Mononuclear cell (primary cell): Measurements from ENCODE around the gene DACH1. TPM values are rescaled to one million over a fixed set of nuclear protein-coding genes. Genes with fewer than 3 reads are reported as not detected.

ENCODE experiments used
- H3K27me3 ChIP-seq: 2 replicates; pipeline ENCODE4 v1.6.0; 2011; ENCODE audit warnings: low read length, control low read depth; ENCODE audit not compliant: insufficient read depth
- H3K4me1 ChIP-seq: 2 replicates; pipeline ENCODE4 v1.5.1; 2011; ENCODE audit warnings: mild to moderate bottlenecking, low read length, control low read depth; ENCODE audit not compliant: insufficient read depth
- H3K4me3 ChIP-seq: 2 replicates; pipeline ENCODE4 v1.5.1; 2011; ENCODE audit warnings: mild to moderate bottlenecking, low read length, moderate library complexity
- H3K9me3 ChIP-seq: 2 replicates; pipeline ENCODE4 v1.5.1; 2011; ENCODE audit warnings: low read depth, mild to moderate bottlenecking, control low read depth, low read length
- total RNA-seq: library from RNA; depleted of rRNA; stranded (reverse); fragments of >200 nt; gene quantifications from one replicate; pipeline ENCODE4 v1.2.3, GENCODE V29; 2012

The DACH1 gene
- total RNA-seq, 1 donor = 0.42 TPM

DNA sequence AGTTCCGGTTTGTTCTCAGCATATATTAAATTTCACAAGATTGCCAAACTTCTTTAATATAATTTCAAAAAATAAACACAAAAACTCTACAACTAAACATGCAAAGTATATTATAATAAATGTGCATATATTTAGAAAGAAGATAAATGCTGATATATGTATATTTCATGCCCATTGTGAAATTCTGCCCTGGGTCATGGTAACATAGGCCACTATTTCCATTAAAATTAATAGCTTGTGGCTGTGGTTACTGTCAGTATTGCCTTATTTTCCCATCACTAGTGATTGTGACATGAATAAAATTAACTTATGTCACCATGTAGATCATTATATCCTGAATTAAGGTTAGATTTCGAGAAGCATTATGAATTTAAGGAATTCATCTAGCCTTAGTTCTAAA, 410.9 kb downstream of the DACH1 start:
- Histone ChIP-seq H3K9me3 (no peaks in the 10 kb centered on the region), H3K4me1 (no peaks in the 10 kb centered on the region), H3K27me3 (no peaks in the 10 kb centered on the region)

DNA sequence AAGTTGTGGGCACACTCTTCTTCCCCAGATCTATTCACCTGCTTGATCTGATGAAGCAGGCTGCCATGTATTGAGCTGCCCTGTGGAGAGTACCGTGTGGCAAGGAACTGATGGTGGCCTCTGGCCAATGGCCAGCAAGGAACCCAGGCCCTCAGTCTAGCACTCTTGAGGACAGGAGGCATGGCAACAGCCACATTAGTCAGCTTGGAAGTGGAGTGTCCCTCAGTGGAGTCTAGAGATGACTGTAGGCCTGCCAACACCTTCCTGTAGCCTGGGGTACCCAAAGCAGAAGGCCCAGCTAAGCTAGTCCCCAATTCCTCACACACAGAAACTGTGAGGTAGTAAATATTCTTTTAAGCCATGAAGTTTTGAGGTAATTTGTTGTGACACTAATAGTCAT, 412.5 kb downstream of the DACH1 start:
- no peaks in the 10 kb centered on the region for H3K27me3 ChIP-seq
- H3K4me1 ChIP-seq = no peaks in the 10 kb centered on the region
- H3K4me3 ChIP-seq = no peak overlapping the region
- no peaks in the 10 kb centered on the region for H3K9me3 ChIP-seq

More for the DNA sequence above, 410.9 kb downstream of the DACH1 start:
- H3K4me3 ChIP-seq = no peak overlapping the region

DNA sequence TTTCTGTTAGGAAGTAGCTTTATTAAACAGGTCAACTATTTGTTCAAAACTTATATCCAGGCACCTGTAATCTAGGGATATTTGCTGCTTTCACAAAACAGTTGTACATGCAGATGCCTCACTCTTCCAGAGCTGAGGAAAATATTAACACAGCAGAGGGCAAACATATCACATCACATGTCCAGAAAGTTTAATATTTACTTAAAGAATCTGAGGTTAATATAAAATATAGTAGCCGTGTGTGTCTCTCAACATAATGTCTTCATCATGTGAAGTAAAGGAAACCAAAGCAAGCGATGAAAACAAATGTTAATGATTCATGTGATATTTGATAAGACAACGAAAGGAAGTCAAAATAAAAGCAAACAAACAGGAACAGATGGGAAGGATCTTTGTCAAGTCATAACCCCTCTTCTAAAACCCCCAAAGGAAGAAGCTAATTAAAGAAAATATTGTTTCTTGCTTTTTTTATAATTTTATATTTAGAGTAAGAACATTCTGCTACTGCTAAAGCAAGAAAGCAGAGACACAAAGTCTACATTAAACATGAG, 418.8 kb downstream of the DACH1 start:
- Histone ChIP-seq H3K4me1 (no peaks in the 10 kb centered on the region), H3K4me3 (no peak overlapping the region), H3K9me3 (no peaks in the 10 kb centered on the region), H3K27me3 (no peaks in the 10 kb centered on the region)

- Histone ChIP-seq H3K27me3 (no peaks in the 10 kb centered on the region), H3K9me3 (no peaks in the 10 kb centered on the region), H3K4me3 (no peak overlapping the region), H3K4me1 (no peaks in the 10 kb centered on the region)
These were observed 429.3 kb downstream of the DACH1 start for GRCh38 chr13:71437704-71438103.

DNA sequence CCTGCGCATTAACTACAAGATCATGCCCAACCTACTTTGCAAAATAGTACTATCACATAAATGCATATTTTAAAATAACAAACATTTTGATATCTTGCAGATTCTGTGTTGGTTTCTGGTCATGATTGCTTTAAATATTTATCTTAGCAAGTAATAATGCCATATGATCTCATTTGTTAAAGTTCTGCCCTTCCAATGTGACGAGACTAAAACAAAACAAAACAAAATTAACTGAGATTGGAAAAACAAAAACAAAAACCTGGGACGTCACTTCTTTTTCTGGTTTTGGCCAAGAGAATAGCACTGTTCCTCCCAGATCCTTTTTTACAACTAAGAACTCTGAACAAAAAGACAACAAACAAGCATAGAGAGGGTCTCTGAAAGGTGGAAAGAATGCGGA, 436.3 kb downstream of the DACH1 start:
- H3K4me3 ChIP-seq = no peak overlapping the region
- H3K9me3 ChIP-seq = no peaks in the 10 kb centered on the region
- H3K4me1 ChIP-seq = no peaks in the 10 kb centered on the region
- no peaks in the 10 kb centered on the region for H3K27me3 ChIP-seq

GRCh38 chr13:71417205-71417604, 449.8 kb downstream of the DACH1 start:
- Histone ChIP-seq H3K27me3 (no peaks in the 10 kb centered on the region), H3K4me3 (no peak overlapping the region), H3K4me1 (no peaks in the 10 kb centered on the region), H3K9me3 (peaks cover 4% of the 10 kb centered on the region)

DNA sequence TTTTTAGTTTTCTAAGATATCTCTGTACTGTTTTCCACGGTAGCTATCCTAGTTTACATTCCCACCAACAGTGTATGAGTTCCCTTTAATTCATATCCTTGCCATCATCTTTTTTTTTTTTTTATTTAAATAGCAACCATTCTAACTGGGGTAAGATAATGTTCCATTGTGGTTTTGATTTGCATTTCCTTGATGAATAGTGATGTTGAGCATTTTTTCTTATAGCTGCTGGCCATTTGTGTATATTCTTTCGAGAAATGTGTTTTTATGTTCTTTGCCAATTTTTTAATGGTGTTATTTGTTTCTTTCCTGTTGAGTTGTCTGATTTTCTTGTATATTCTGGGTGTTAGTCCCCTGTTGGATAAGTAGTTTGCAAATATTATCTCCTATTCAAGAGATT, 454.8 kb downstream of the DACH1 start:
- Histone ChIP-seq H3K9me3 (no peaks in the 10 kb centered on the region), H3K27me3 (no peaks in the 10 kb centered on the region), H3K4me3 (no peak overlapping the region), H3K4me1 (no peaks in the 10 kb centered on the region)

DNA sequence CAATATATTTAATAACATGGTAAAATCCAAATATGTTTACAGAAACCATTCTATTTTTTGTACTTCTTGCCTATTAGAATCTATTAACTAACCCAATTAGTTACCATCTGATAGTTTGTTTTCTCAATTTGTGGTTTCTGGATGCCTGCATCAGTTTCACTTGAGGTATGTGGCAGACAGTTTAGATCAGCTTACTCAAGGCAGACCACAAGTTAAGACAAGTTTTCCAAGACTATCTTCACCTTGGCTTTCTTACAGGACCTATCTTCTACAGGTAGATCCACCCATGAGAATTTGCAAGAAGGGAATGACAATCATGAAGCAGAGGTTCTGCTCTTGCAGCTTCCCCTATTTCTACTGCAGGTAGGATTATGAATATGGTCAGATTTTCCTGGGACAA, 458.6 kb downstream of the DACH1 start:
- no peaks in the 10 kb centered on the region for H3K9me3 ChIP-seq

DNA sequence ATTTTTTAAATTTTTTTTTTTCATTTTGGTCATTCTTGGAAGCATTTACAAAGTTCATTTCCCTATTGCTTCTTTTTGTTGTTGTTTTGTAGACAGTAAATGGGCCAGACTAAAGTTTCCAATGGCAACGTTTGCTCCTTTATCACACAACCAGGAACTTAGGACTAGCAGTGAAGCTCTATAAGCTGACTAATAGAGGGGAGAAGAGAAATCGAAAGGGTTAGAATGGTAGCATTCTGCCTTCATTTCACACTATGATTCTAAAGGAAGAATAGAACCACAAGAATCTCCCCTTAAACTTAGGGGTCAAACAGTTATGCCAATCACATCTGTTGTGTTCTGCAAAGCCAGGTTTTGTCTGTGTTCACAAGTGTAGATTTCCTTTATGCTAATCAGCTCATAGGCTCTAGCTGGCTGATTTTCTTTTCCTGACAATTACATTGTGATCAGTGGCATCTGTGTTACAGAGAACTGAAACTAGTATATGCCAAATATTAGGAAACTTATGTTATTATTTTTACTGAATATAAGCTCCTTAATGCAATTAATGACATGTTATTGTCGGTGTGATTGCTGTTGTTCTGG, 467.3 kb downstream of the DACH1 start:
- Histone ChIP-seq H3K4me1 (no peaks in the 10 kb centered on the region), H3K27me3 (no peaks in the 10 kb centered on the region), H3K4me3 (no peak overlapping the region), H3K9me3 (no peaks in the 10 kb centered on the region)

More for the DNA sequence above, 458.6 kb downstream of the DACH1 start:
- H3K27me3 ChIP-seq = no peaks in the 10 kb centered on the region
- no peak overlapping the region for H3K4me3 ChIP-seq
- no peaks in the 10 kb centered on the region for H3K4me1 ChIP-seq

- H3K4me3 ChIP-seq = no peak overlapping the region
- no peaks in the 10 kb centered on the region for H3K9me3 ChIP-seq
- no peaks in the 10 kb centered on the region for H3K27me3 ChIP-seq
- no peaks in the 10 kb centered on the region for H3K4me1 ChIP-seq
These were observed 470.9 kb downstream of the DACH1 start for GRCh38 chr13:71396149-71396548.

- no peaks in the 10 kb centered on the region for H3K9me3 ChIP-seq
- no peaks in the 10 kb centered on the region for H3K4me1 ChIP-seq
- no peaks in the 10 kb centered on the region for H3K27me3 ChIP-seq
- no peak overlapping the region for H3K4me3 ChIP-seq
These were observed 472.0 kb downstream of the DACH1 start for GRCh38 chr13:71395053-71395452.

- H3K9me3 ChIP-seq = no peaks in the 10 kb centered on the region
- no peak overlapping the region for H3K4me3 ChIP-seq
These were observed 472.8 kb downstream of the DACH1 start for GRCh38 chr13:71394176-71394575.

More at GRCh38 chr13:71394176-71394575, 472.8 kb downstream of the DACH1 start:
- Histone ChIP-seq H3K4me1 (no peaks in the 10 kb centered on the region), H3K27me3 (no peaks in the 10 kb centered on the region)
